ENCODE results near the gene CMBL.

CMBL gene

GRCh38 chr5:10251405-10251804, 56.3 kb downstream of the CMBL start:
- peaks cover 90% of the 10 kb centered on the region for H3K79me2 ChIP-seq (ENCODE audit: low read length)
- H4K20me1 ChIP-seq (ENCODE audit: insufficient read depth, low read length), result peaks cover 26% of the 10 kb centered on the region
- no peak for TF ChIP-seq EZH2phosphoT487 (IDR thresholded peaks at IDR 0.05; ENCODE audit: low read depth)
- TF ChIP-seq CTCF (IDR thresholded peaks at IDR 0.05; ENCODE audit: low read depth, low read length), result no peak
- no peaks in the 10 kb centered on the region for H3K9me3 ChIP-seq (ENCODE audit: insufficient read depth, low read length)
- H2AFZ ChIP-seq (ENCODE audit: low read depth, low read length), result no peak overlapping the region
- peaks cover 24% of the 10 kb centered on the region for H3K4me1 ChIP-seq (ENCODE audit: low read length)
- peak overlapping the region; percentile 82 for H3K27ac ChIP-seq (ENCODE audit: low read length)
- H3K9ac ChIP-seq (ENCODE audit: low read length), result peak overlapping the region; percentile 99
- peak overlapping the region; percentile 98 for H3K4me3 ChIP-seq (ENCODE audit: low read length)
- peaks cover 37% of the 10 kb centered on the region for H3K36me3 ChIP-seq (replicated peaks; ENCODE audit: low read depth, low read length)
- H3K4me2 ChIP-seq (ENCODE audit: low read length), result peak overlapping the region; percentile 90
- no peaks in the 10 kb centered on the region for H3K27me3 ChIP-seq (ENCODE audit: low read depth, low read length)

GRCh38 chr5:10250806-10251276, 56.9 kb downstream of the CMBL start:
- Histone ChIP-seq H3K27ac (ENCODE audit: low read length) (peak overlapping the region; percentile 82), H3K27me3 (ENCODE audit: low read depth, low read length) (no peaks in the 10 kb centered on the region), H3K4me2 (ENCODE audit: low read length) (peak overlapping the region; percentile 90), H3K9ac (ENCODE audit: low read length) (peak overlapping the region; percentile 99), H3K79me2 (ENCODE audit: low read length) (peaks cover 85% of the 10 kb centered on the region), H3K4me1 (ENCODE audit: low read length) (peaks cover 24% of the 10 kb centered on the region), H4K20me1 (ENCODE audit: insufficient read depth, low read length) (peaks cover 25% of the 10 kb centered on the region), H3K36me3 (replicated peaks; ENCODE audit: low read depth, low read length) (peaks cover 31% of the 10 kb centered on the region), H3K4me3 (ENCODE audit: low read length) (peak overlapping the region; percentile 98), H3K9me3 (ENCODE audit: insufficient read depth, low read length) (no peaks in the 10 kb centered on the region), H2AFZ (ENCODE audit: low read depth, low read length) (no peak overlapping the region)
- TF ChIP-seq EZH2phosphoT487 (IDR thresholded peaks at IDR 0.05; ENCODE audit: low read depth), result no peak
- TF ChIP-seq CTCF (IDR thresholded peaks at IDR 0.05; ENCODE audit: low read depth, low read length), result no peak

GRCh38 chr5:10249948-10250805, 57.5 kb downstream of the CMBL start, which contains the start of gene CCT5:
CCT5 (plus strand) TSS chr5:10250280; CDS start chr5:10250341, 61 bp downstream.
- Histone ChIP-seq H3K4me1 (ENCODE audit: low read length) (peaks cover 24% of the 10 kb centered on the region), H3K79me2 (ENCODE audit: low read length) (peaks cover 78% of the 10 kb centered on the region), H3K9me3 (ENCODE audit: insufficient read depth, low read length) (no peaks in the 10 kb centered on the region), H2AFZ (ENCODE audit: low read depth, low read length) (peak within 1 kb of the TSS; percentile 84), H3K36me3 (replicated peaks; ENCODE audit: low read depth, low read length) (peaks cover 25% of the 10 kb centered on the region), H3K4me3 (ENCODE audit: low read length) (peak within 1 kb of the TSS; percentile 98), H3K27me3 (ENCODE audit: low read depth, low read length) (no peaks in the 10 kb centered on the region), H3K9ac (ENCODE audit: low read length) (peak within 1 kb of the TSS; percentile 99), H3K4me2 (ENCODE audit: low read length) (peak within 1 kb of the TSS; percentile 90), H4K20me1 (ENCODE audit: insufficient read depth, low read length) (peaks cover 22% of the 10 kb centered on the region), H3K27ac (ENCODE audit: low read length) (peak within 1 kb of the TSS; percentile 82)
- TF ChIP-seq EZH2phosphoT487 (IDR thresholded peaks at IDR 0.05; ENCODE audit: low read depth) (no peak), CTCF (IDR thresholded peaks at IDR 0.05; ENCODE audit: low read depth, low read length) (no peak)

All from OCI-LY3 (cell line).